ENCODE results near the gene TMEM184A.

Gene TMEM184A

DNA sequence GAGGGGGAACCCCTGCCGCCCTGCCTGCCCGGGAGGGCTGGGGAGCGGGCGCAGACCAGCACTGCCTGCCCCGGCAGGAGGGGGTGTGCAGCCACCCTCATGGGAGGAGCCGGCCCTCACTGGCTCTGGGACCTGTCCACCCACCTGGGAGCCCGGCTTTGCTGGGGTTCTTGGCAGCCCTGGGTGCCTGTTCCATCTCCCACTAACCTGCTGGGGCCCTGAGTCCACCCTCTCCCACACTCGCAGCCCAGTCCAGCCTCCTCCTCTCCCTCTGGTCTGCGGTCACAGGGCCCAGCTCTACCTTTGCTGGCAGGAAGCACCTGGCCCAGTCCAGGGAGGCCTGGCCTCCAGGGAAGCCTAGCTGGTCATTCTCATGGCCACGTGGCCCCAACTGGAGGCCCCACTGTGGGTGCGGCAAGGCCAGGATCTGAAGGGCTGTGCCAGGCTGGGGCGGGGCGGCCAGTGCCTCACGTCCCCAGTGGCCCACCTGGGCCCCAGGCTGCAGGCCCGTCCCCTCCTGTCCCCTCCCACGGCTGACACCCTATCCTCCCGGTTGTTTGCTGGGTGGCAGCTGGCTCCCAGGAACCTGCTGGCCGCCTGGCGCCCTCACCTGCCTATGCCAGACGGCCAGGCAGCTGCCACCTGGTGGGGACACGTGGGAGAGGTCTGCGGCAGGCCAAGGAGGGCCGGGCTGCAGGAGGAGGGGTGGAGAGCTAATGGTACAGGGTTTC, at the start of gene TMEM184A:
TMEM184A (minus strand) TSS at position 393 of the 731 bp plus-strand sequence. CDS start 721 bp downstream, outside the sequence.
- DNase-seq (ENCODE audit: low read depth in 4 of 4, low spot score in 1 of 4), result peak in 1 of 4 experiments; percentile 36

DNA sequence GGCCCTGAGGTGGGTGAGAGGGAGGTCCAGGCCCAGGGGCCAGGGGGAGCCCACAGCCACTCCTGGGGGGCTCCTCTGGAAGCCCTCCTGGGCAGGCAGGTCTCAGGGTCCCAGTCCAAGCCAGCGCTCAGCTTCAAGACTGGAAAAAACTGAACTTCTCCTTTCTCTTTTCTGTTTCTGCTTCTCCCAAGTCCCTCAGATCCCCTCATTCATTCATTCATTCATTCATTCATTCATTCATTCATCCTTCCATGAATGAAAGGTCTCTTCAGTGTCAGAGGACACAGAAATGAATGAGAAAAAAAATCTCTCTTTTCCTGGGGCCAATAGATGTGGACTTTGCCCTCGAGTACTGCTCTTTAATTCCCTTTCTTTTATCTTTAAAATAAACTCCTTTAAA, 48.4 kb upstream of the TMEM184A start:
- no peak for DNase-seq (ENCODE audit: low read depth in 4 of 4, low spot score in 1 of 4)

DNA sequence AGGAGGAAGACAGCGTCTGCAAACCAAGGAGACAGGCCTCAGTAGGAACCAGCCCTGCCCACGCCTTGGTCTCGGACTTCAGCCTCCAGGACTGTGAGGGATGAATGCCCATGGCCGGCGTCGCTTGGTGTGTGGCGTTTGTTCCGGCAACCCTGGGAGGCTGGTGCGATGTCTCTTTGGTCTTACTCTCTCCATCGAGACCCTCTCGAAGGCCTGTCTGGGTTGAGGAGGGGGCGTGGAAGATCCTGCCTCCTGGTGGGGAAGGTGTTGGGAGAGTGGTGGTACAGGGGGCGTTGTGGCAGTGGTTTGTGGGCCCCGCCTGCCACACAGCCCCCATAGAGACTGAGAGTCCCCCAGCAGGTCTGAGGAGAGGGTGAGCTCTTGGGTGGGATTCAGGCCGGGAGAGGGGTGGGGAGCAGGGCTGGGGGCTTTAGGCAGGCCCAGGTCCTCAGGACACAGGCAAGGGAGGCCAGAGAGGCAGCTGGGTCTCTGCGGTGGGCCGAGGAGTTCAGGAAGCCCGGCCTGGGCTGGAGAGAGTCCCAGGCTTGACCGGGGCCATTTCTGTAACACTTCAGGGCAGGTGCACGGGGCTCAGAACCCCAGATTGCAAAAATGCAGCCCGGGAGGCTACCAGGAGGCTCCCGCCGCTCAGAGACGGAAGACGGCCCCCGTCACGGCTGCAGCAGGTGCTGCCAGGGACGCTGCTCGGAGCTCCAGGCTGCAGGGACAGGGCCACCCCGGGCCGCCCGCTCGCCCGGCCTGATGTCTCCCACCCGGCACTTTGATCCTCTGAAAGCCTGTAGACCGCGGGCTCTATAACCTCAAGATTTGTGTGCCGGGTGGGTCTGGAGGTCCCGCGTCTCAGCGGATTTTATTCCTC, 47.6 kb upstream of the TMEM184A start:
- DNase-seq (ENCODE audit: low read depth in 4 of 4, low spot score in 1 of 4), result no peak

DNA sequence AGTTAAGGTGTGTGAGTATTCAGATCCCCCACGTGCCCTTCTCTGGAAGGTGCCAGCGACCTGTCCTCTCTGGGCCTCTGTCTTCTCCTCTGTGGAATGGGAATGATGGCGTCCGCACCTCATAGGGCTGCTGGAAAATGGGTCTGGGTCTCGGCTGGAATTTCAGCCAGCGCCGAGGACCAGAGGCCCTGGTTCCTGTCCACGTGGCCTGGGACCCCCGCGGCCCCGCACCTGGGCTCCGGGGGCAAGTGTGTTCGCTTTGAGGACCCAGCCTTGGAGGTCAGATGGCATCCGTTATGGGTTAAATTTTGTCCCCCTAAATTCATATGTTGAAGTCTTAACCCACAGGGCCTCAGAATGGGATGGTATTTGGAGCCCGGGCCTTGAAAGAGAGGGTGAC, 46.4 kb upstream of the TMEM184A start:
- DNase-seq (ENCODE audit: low read depth in 4 of 4, low spot score in 1 of 4), result no peak

DNA sequence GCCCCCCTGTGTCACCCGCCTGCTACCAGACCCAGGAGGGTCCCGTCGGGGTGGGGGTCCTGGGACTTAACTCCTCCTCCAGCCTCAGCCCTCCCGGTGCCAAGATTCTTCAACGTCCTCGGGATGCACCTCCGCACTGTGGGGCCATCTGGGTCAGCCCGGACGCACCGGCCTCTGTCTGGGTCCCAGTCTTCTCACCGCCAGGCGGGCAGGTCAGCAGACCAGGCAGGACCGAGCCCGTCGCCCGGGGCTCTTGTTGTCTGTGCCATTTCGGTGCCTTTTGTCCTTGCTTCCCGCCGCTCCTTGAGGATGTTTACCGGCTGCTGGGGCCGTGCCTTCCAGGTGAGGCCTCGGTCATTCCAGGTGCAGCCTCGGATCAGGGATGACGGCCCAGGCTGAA, 46.0 kb upstream of the TMEM184A start:
- DNase-seq (ENCODE audit: low read depth in 4 of 4, low spot score in 1 of 4), result no peak

DNA sequence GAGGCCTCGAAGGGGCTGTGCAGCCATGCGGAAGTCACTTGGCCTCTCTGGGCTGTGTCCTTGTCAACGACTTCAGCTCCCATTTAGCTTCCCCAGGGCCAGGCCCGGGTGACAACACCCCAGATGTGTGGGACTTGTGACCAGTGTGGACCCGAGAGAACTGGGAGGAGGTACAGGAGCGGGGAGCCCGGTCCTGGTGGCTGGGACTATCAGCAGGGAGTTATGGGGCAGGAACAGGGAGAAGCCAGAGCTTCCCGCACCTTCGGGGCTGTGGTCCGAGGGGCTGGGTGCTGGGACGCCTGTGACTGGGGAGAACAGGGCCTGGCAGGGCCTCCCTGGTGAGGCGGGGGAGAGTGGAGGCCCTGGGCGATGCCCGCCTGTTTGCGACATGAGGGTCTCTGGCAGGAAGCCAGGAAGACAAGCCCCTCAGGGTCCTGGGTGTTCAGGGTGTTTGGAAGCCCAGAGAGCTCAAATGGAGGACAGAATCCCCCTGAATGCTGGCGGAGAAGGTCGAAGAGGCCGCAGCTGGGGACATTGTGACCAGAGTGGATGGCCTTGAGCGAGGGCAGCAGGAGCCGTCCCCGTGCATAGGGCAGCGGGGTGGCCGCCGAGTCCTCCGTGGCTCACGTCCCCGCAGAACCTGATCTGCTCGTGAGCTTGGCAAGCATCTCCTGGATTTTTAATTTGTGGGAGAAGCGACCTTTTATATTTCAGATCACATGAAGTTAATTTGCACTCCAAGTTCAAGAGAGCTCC, 43.8 kb upstream of the TMEM184A start:
- DNase-seq (ENCODE audit: low read depth in 4 of 4, low spot score in 1 of 4), result no peak

DNA sequence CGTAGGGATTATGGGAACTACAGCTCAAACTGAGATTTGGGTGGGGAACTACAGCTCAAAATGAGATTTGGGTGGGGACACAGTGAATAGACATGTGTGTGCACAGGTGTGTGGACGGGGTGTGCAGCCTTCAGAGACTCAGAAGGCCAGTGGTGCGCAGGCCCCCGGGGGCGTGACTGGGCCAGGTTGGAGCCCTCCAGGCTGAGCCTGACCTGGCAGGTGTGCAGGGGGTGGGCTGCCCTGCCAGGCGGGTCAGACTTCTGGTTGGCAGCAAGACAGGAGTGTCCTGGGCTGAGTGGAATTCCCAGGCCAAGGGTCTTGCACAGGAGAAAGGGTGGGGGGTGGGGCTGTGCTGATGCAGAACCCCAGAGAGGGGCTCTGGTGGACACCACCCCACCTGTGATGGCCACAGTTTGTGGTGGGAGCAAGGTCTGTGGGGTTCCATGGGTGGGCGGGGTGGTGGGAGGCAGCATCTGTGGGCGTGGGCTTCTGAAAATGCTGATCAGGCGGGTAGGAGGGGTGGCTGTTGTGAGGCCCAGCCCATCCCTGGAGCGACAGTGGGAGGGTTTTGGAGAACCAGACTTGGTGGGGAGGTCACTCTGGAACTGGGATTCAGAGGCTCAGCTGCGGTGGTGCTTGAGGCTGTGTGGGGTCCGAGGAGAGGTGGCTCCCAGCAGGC, 43.1 kb upstream of the TMEM184A start:
- no peak for DNase-seq (ENCODE audit: low read depth in 4 of 4, low spot score in 1 of 4)

DNA sequence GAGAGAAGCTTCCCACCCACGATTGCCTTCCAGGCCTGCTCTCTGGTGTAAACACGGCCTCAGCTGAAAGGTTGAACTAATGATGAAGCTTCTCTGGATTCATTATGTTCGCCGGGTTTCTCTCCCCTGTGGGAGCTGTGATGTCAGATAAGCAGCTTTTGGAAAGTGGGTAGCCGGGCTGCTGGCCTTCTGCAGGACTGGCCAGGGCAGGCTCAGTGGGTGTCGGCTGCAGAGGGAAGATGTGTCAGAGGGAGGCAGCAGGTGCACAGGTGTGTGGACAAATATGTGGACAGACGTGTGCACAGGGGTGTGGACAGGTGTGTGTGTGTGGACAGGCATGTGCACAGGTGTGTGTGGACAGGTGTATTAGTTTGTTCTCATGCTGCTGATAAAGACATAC, 42.3 kb upstream of the TMEM184A start:
- DNase-seq (ENCODE audit: low read depth in 4 of 4, low spot score in 1 of 4), result no peak

DNA sequence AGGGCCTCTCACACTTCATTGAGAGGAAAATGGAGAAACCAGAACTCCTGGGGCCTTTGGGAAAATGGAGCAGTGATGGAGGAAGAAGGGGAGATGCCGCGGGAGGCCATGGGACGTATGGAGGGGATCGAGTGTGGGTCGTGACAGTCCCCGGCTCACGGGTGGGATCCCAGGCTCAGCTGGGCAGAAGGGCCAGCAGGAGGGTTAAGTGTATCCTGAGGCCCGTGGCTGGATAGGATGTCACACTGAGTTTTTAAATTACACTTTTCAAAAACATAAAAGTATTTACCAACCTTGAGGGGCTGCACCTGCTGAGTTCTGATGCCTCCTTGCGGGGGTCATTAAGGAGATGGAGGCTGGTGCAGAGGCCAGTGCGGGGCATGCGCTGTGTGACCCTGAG, 41.8 kb upstream of the TMEM184A start:
- no peak for DNase-seq (ENCODE audit: low read depth in 4 of 4, low spot score in 1 of 4)

DNA sequence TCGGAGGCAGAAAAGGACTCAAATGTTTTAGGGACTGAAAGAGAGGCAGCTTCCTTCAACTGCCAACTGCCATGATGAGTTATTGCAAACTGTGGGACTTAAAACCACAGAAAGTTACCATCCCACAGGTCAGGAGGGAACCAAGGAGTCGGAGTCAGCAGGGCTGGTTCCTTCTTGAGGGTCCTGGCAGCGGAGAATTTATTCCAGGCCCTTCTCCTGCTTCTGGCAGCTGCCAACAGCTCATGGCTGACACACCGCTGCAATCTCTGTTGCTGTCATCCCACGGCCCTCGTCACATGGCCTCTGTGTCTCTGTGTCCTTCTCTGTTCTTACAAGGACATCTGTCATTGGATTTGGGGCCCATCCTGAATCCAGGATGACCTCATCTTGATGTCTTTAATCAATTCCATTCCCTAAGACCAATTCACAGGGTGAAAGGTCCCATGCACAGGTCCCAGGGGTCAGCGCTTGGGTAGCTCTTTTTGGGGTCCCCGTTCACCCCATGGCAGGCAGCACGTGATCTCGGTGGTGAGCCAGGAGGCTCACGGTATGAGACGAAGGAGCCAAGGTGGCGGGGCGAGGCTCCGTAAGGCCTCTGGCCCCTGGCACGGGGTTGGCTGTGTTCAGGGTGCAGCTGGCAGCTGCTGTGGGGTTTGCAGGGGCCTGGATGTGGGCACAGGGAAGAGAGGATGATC, 41.2 kb upstream of the TMEM184A start:
- DNase-seq (ENCODE audit: low read depth in 4 of 4, low spot score in 1 of 4), result no peak

DNA sequence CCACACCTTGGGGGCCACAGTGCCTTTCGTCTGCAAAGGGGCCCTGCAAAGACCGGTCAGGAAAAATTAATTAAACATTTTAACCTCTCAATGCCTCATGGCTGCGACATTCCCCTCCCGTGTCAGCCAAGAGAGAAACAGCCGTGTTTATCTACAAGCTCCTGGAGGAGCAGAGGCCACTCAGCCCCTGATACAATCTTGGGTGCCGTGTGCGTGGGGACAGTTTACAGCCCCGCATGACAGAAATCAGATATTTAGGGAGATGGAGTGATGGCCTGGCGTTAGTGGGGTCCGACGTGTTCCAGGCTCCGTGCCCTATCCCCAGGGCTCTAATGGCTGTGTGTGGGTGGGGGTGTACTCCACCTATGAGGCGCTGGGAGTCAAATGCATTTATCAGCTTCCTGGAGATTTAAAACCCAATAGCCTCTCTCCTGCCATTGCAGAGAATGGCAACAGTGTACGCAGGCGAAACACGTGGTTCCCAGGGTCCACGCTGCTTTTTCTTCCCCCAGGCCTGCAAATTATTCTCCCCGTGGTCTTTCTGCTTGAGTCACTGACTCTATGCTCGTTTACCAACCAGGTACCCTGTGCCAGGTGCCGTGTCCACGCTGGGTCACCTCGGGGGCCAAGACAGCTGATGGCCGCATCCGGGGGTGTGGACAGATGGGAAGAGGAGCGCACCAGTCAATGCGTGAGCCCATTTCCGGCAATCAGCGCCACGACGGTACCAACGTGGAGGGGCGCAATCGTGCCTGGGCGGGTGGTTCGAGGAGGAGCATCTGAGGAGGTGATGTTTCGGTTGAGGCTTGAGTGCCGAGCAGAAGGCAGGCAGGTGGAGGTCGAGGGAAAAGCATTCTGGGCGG, 40.4 kb upstream of the TMEM184A start:
- no peak for DNase-seq (ENCODE audit: low read depth in 4 of 4, low spot score in 1 of 4)

DNA sequence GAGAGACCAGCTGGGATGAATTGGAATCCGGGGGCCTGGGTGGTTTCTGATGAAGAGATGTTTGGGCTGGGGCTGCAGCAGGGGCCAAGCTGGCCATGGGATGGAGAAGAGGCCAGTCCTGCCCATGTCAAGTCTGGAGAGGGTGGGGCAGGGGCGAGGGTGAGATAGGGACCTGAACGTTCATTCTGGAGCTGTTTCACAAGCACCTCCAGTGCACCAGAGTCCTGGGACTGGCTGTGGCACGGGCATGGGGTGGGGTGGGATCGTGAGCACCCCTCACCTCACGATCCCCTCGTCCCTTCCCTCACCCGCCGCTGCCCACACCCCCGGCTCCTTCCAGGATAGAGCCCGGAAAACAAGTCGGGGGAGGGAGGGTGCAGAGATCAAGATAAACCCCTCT, 39.6 kb upstream of the TMEM184A start:
- no peak for DNase-seq (ENCODE audit: low read depth in 4 of 4, low spot score in 1 of 4)

DNA sequence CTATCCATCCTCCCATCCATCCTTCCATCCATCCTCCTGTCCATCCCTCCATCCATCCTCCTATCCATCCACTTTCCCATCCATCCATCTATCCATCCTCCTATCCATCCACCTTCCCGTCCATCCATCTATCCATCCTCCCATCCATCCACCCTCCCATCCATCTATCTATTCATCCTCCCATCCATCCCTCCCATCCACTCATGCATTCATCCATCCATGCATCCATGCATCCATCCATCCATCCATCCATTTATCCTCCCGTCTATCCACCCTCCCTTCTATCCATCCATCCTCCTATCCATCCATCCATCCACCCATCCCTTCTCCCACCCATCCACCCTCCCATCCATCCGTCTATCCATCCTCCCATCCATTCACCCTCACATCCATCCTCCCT, 39.0 kb upstream of the TMEM184A start:
- no peak for DNase-seq (ENCODE audit: low read depth in 4 of 4, low spot score in 1 of 4)

DNA sequence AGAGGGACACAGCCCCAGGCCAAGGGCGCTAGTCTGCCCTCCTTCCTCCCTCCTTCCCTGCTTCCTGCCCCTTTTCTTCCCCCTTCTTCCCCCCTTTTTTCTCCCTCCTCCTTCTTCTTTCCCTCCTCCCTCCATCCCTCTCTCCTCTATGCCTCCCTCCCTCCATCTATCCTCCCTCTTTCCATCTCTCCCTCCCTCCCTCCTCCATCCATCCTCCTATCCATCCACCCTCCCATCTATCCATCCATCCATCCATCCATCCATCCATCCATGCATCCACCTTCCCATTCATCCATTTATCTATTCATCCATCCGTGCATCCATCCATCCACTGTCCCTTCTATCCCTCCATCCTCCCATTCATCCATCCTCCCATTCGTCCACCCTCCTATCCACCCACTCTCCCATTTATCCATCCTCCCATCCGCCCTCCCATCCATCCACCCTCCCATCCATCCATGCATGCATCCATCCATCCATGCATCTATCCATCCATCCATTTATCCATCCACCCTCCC, 38.0 kb upstream of the TMEM184A start:
- DNase-seq (ENCODE audit: low read depth in 4 of 4, low spot score in 1 of 4), result no peak

DNA sequence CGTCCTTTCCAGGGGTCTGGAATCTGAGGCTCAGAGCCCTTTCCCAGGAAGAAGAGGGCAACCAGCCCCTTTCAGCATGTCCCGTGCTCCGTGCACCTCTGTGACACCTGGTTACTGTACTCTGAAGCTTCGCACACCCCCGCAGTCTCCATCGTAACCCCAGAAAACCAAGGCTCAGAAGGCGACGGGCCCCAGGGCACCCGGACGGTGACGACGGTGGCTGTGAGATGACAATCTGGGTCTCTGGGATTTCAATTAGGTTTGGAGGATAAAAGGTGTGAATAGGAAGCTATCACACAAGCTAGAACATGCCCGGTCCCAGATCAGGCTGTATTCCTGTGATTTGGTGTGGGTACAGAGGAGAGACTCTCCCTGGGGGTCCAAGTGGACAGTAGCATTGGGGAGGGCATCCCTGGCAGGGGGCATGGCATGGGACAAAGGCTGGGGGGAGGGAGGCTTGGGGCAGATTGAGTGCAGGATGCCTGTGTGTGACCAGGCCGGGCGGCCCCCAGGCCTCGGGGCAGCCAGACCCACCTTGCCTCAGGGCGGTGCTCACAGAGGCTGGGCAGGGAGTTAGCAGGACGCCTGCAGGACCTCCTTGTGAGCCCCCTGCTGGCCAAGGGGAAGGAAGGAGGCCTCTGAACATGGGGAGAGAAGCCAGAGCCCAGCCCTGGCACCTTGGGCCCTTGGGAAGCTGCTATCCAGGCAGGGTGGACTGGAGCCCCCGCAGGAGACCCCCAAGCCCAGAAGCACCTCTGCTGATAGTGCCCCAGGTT, 37.3 kb upstream of the TMEM184A start:
- DNase-seq (ENCODE audit: low read depth in 4 of 4, low spot score in 1 of 4), result no peak

DNA sequence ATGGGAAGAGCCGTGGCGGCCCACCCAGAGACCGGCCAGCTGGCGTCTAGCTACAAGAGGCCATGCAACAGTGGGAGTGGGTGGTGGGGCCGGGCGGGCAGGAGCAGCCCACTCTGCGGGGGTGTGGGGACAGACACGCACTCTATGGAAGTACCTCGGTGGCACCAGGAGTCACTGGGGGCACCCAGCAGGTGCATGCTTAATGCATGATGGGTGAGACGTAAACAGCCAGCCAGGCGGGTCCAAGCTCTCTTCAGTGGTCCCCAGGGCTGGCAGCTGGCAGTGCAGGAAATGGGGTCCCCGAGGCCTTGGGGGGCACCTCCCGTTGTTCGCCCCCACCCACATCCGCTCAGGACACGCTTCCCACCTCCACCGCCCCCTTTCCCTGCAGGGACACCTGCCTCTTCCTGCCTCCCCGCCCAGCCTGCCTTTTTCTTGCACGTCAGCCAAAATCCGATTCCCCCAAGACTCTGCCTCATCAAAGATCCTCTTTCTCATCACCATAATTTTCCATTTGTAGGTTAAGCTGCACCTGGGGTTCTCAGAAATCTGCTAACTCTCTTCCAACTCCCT, 36.4 kb upstream of the TMEM184A start:
- DNase-seq (ENCODE audit: low read depth in 4 of 4, low spot score in 1 of 4), result no peak

DNA sequence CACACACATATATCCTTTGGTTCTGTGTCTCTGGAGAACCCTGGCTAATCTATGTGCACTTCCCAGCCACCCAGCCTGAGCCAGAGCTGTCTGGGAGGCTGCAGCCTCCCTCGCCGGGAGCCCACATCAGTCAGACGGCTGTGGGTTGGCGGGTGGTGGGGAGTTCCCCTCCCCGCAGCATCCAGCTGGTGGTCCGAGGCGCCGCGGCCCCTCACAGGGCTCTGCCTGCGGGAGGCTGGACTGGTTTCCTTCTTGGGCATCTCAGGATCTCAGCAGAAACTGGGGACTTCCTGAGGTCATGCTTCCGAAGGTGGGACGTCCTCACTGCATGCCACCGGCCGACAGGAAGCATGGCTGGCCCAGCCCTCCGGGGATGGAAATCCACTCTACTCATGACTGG, 35.9 kb upstream of the TMEM184A start:
- no peak for DNase-seq (ENCODE audit: low read depth in 4 of 4, low spot score in 1 of 4)

DNA sequence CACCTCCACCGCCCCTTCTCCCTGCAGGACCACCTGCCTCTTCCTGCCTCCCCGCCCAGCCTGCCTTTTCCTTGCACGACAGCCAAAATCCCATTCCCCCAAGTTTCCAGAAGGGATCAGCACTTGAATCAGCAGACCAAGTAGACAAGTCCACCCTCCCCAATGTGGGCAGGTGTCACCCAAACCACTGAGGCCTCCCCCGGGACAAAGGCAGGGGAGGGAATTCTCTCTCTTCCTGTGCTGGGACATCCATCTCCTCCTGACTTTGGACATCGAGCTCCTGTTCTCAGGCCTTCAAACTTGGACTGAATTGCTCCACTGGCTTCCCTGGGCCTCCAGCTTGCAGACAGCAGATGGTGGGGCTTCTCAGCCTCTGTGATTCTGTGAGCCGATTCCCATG, 35.4 kb upstream of the TMEM184A start:
- DNase-seq (ENCODE audit: low read depth in 4 of 4, low spot score in 1 of 4), result no peak

All from stimulated activated CD4-positive, alpha-beta T cell treated with anti-CD3 and anti-CD28 coated beads, Interleukin-1b, Interleukin-23, amount 100 ng/mL, for 24 hours (primary cell).